Brain microvascular endothelial cell (primary cell): ENCODE data around the gene SHISA7.
A peak's percentile ranks its signal among the peaks of the same experiment; 100 is the strongest.

Source experiments
- DNase-seq: peaks from one replicate; pipeline ENCODE4 v3.0.0-alpha.2; 2020
- H3K27ac ChIP-seq: fragments of 250-450 bp; sonication (Bioruptor Pico); 2 replicates; pipeline ENCODE4 v1.5.1; 2020; ENCODE audit warnings: mild to moderate bottlenecking, moderate library complexity
- H3K27me3 ChIP-seq: fragments of 250-450 bp; sonication (Bioruptor Pico); replicated peaks from 2 replicates; pipeline ENCODE4 v1.5.1; 2020; ENCODE audit warnings: mild to moderate bottlenecking
- H3K36me3 ChIP-seq: fragments of 250-450 bp; sonication (Bioruptor Pico); replicated peaks from 2 replicates; pipeline ENCODE4 v1.5.1; 2020; ENCODE audit warnings: mild to moderate bottlenecking
- H3K4me3 ChIP-seq: 2 replicates; pipeline ENCODE4 v1.5.1; 2011; ENCODE audit warnings: low read depth, mild to moderate bottlenecking, control low read depth, low read length, moderate library complexity
- CTCF ChIP-seq: IDR thresholded peaks from 2 replicates; pipeline ENCODE4 v1.5.1; 2011; ENCODE audit warnings: low read depth, mild to moderate bottlenecking, moderate library complexity, low read length, control low read depth, inconsistent platforms; ENCODE audit errors: missing control alignments
- in situ Hi-C: cut with HindIII; loops from 2 replicates; pipeline ENCODE4 v1.10.0; 2017; ENCODE audit warnings: low sequenced_read_pairs, low pct_ligation_motif_present

SHISA7 gene

GRCh38 chr19:55484593-55485438 is 41.7 kb upstream of the SHISA7 start, which contains the start of gene NAT14:
Gene NAT14 (plus strand): TSS chr19:55485188. CDS start chr19:55485709, 521 bp downstream.
- peak within 1 kb of the TSS; percentile 68 for H3K4me3 ChIP-seq
- no peak for DNase-seq
- no peaks in the 10 kb centered on the region for H3K27me3 ChIP-seq
- H3K27ac ChIP-seq, result peak within 1 kb of the TSS; percentile 57
- in situ Hi-C loops, result no loop called here
- no peak for TF ChIP-seq CTCF
- peaks cover 9% of the 10 kb centered on the region for H3K36me3 ChIP-seq

- H3K36me3 ChIP-seq, result peaks cover 9% of the 10 kb centered on the region
- DNase-seq, result no peak
- in situ Hi-C loops, result no loop called here
- H3K27me3 ChIP-seq, result no peaks in the 10 kb centered on the region
- no peak overlapping the region for H3K27ac ChIP-seq
- H3K4me3 ChIP-seq, result peak overlapping the region; percentile 68
- TF ChIP-seq CTCF, result no peak
Observed at GRCh38 chr19:55483706-55484592, 40.8 kb upstream of the SHISA7 start.

- H3K27ac ChIP-seq, result no peak overlapping the region
- no peak for DNase-seq
- no peaks in the 10 kb centered on the region for H3K27me3 ChIP-seq
- H3K36me3 ChIP-seq, result peaks cover 9% of the 10 kb centered on the region
- in situ Hi-C loops, result no loop called here
- H3K4me3 ChIP-seq, result no peak overlapping the region
- no peak for TF ChIP-seq CTCF
Observed at GRCh38 chr19:55482967-55483705, 40.0 kb upstream of the SHISA7 start.

- TF ChIP-seq CTCF, result no peak
- Histone ChIP-seq H3K36me3 (peaks cover 9% of the 10 kb centered on the region), H3K27ac (no peak overlapping the region)
Observed at GRCh38 chr19:55482156-55482961, 39.3 kb upstream of the SHISA7 start.

GRCh38 chr19:55481794-55482155 is 38.7 kb upstream of the SHISA7 start:
- peaks cover 9% of the 10 kb centered on the region for H3K36me3 ChIP-seq
- TF ChIP-seq CTCF, result no peak
- H3K4me3 ChIP-seq, result no peak overlapping the region
- no peak overlapping the region for H3K27ac ChIP-seq
- in situ Hi-C loops, result no loop called here
- no peak for DNase-seq
- no peaks in the 10 kb centered on the region for H3K27me3 ChIP-seq

More at GRCh38 chr19:55482156-55482961, 39.3 kb upstream of the SHISA7 start:
- Histone ChIP-seq H3K27me3 (no peaks in the 10 kb centered on the region), H3K4me3 (no peak overlapping the region)
- in situ Hi-C loops, result no loop called here
- no peak for DNase-seq
